Skeletal muscle cell (primary cell): Measurements from ENCODE around the gene CCT5.
"Not testable (repeated sequence)": the region's sequence is repeated elsewhere in the genome, so short reads cannot be mapped to it uniquely, and the experiment has no call there.

Experiments used
- DNase-seq: peaks from one replicate; pipeline ENCODE4 v3.0.0-alpha.2; 2010; ENCODE audit warnings: low read depth
- H3K4me3 ChIP-seq: 2 replicates; pipeline ENCODE4 v1.5.1; 2011; ENCODE audit warnings: low read depth, mild to moderate bottlenecking, control low read depth, low read length, moderate library complexity

The CCT5 gene

DNA sequence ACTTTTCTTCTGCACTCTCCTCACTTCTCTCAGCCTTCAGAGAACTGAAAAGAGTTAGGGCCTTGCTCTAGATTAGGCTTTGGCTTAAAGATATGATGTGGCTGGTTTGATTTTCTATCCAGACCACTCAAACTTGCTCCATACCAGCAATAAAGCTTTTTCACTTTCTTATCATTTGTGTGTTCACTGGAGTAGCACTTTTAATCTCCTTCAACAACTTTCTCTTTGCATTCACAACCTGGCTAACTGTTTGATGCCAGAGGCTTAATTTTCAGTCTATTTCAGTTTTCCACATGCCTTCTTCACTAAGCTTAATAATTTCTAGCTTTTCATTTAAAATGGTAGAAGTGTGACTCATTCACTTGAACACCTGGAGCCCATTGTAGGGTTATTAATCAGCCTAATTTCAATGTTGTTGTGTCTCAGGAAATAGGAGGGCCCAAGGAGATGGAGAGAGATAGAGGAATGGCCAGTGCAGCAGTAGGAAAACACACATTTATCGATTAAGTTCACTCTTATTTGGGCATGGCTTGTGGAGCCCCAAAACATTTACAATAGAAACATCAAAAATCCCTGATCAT lies 6.3 kb upstream of the CCT5 start:
- DNase-seq, result no peak
- H3K4me3 ChIP-seq, result no peak overlapping the region

DNA sequence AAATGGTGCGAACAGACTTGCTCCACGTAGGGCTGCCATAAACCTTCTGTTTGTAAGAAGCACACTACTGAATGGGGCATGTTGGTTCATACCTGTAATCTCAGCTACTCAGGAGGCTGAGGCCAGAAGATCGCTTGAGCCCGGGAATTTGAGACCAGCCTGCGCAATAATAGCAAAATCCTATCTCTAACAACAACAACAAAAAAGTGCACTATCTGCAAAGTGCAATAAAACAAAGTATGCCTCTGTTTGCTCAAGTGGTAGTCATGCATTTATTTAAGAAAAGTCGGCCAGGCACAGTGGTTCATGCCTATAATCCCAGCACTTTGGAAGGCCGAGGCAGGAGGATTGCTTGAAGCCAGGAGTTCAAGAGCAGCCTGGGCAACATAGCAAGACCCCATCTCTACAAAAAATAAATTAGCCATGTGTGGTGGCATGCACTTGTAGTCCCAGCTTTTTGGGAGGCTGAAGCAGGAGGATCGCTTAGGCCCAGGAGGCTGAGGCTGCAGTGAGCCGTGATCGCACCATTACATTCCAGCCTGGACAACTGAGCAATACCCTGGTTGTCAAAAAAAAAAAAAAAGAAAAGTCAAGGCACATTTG lies 5.6 kb upstream of the CCT5 start:
- DNase-seq, result no peak
- H3K4me3 ChIP-seq, result no peak overlapping the region

DNA sequence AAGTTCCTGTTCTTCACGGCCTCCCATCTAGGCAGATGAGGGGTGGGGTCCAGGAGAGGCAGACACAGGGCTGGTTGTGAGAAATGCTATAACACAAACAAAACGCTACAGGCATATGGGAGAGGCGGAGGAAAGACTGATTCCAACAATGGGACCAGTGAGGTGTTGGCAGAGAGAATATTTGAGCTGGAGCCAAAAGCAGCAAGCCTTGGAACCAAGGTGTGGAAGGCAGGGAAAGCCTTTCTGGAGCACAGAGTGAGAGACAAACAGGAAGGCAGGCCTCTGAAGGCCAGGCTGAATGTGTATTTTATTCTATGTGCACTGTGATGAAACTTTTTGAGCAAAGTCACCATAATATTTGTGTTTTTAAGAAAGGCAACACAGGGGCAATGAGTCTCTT lies 3.3 kb upstream of the CCT5 start:
- H3K4me3 ChIP-seq, result no peak overlapping the region
- no peak for DNase-seq

- DNase-seq, result not testable (repeated sequence)
Measured at GRCh38 chr5:10247217-10247616, 2.9 kb upstream of the CCT5 start.

GRCh38 chr5:10248378-10249260 lies 1.5 kb upstream of the CCT5 start:
- peak overlapping the region; percentile 92 for H3K4me3 ChIP-seq
- DNase-seq, result no peak

More at GRCh38 chr5:10247217-10247616, 2.9 kb upstream of the CCT5 start:
- not testable (repeated sequence) for H3K4me3 ChIP-seq

DNA sequence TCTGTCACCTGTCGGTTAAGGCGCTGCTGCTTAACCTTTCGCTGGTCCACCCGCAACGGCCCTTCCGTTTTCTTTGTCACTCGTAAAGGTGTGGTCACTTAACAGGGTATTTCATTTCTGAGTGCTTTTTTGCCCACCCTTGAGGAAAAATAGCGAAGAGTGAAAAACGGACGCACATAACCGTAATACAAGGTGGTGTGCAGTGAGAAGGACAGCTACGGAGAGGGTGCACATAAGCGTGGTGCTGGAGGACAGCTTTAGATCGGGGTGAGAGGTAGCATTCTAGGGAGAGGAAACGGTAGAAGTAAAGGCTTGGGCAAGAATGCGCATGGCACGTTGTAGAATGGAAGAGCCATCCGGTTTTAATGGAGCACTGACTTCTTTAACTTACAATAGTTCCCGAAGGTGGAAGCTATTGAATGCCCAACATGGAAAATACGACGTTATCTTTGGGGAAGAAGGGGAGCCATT lies 761 bp downstream of the CCT5 start:
- DNase-seq, result no peak
- H3K4me3 ChIP-seq, result peak overlapping the region; percentile 92

DNA sequence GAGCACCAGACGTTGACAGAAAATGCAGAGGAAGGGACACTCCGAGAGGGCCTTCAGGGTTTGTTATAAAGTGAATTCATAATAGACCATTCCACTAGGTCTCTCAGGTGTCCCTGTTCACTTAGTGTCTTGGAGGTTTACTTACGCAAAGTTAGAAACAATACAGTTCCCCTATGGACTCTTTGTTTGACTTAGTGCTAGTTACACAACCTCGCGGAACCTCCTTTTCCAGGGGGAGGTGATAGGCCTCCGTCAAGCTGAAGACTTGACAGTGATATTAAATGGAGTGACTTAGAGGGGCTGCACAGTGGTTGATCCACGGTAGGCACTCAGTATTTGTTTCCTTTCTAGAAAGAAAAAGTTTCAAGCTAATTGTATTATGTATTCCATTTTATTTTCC lies 1.3 kb downstream of the CCT5 start:
- no peak for DNase-seq
- peak overlapping the region; percentile 92 for H3K4me3 ChIP-seq

DNA sequence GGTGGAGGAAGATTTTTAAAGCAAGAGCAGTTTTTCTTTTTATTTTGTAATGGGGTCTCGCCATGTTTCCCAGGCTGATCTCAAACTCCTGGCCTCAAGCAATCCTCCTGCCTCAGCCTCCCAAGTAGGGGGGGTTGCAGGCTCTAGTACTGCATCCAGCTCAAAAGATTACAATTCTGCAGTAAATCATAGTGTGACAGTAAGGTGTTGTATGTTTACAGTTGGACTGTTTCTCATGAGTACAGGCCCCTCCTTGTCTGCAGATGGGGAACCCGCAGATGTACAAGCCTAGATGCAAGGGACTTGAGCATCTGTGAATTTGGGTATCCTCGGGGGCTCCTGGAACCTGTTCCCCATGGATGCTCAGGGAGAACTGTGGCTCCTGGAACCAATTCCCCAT lies 3.3 kb downstream of the CCT5 start:
- no peak overlapping the region for H3K4me3 ChIP-seq
- DNase-seq, result no peak

DNA sequence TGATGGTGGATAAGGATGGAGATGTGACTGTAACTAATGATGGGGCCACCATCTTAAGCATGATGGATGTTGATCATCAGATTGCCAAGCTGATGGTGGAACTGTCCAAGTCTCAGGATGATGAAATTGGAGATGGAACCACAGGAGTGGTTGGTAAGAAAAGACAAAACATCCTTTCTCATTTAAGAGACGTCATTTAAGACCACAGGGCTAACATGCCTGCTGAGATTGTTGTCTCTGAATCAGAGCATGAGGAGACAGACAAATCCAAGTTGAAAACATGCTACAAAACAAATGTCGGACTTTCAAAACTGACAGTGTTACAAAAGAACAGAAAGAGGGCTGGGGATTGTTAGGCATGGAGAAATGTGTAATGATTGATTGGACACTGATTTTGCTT lies 4.6 kb downstream of the CCT5 start:
- DNase-seq, result no peak
- no peak overlapping the region for H3K4me3 ChIP-seq

GRCh38 chr5:10257870-10258269 lies 7.8 kb downstream of the CCT5 start:
- DNase-seq, result no peak
- H3K4me3 ChIP-seq, result no peak overlapping the region

DNA sequence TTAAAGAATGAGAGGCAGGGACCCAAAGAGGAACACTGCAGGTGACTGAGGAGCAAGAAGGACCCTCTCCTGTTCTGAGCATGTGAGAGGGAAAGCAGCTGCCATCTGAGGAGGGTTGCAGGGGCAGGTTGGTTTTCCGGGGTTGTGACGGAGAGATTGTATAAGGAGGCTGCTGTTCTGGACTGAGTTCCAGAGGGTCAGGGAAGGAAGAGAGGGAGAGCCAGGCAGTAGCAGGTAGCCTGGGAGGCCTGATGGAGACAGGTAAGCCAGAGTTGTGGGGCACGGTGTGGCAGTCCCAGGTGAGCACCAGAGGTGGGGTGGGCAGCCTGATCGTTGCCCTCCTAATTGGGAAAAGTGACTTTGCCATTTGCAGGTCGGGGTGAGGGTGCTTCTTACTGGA lies 9.8 kb downstream of the CCT5 start:
- H3K4me3 ChIP-seq, result no peak overlapping the region
- DNase-seq, result no peak

- DNase-seq, result no peak
- no peak overlapping the region for H3K4me3 ChIP-seq
Measured at GRCh38 chr5:10261065-10261464, 11.0 kb downstream of the CCT5 start.

DNA sequence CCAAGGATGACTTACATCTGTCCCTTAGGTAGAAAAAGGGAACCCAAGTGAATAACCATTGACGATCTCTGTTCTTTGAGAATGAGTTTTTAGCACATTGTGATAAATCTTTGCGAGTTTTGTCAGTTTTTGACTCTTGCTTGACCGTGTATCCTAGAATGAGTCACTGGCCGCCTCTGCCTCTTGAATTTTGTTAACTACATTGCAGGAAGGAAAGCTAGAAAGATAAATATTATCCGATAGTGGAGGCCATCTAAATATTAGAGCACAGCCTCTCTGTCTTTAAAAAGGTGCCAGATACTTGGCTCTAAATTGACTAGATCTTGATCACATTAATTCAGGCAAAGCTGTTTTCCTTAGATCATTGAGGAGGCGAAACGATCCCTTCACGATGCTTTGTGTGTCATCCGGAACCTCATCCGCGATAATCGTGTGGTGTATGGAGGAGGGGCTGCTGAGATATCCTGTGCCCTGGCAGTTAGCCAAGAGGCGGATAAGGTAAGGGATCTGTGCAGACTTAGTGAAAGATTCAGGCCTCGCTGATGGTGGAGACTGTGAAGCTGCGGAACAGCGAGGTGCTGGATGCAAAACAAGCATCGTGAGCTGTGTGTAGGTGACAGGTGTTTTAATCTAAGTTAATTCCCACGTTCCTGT lies 12.2 kb downstream of the CCT5 start:
- no peak for DNase-seq
- H3K4me3 ChIP-seq, result no peak overlapping the region

- no peak for DNase-seq
Measured at GRCh38 chr5:10262995-10263394, 12.9 kb downstream of the CCT5 start.

GRCh38 chr5:10264604-10265003 lies 14.5 kb downstream of the CCT5 start:
- DNase-seq, result no peak
- H3K4me3 ChIP-seq, result no peak overlapping the region

More at GRCh38 chr5:10262995-10263394, 12.9 kb downstream of the CCT5 start:
- H3K4me3 ChIP-seq, result no peak overlapping the region

- H3K4me3 ChIP-seq, result no peak overlapping the region
- no peak for DNase-seq
Measured at GRCh38 chr5:10265245-10266109, 15.4 kb downstream of the CCT5 start.

- H3K4me3 ChIP-seq, result no peak overlapping the region
- no peak for DNase-seq
Measured at GRCh38 chr5:10266137-10266536, 16.1 kb downstream of the CCT5 start.

DNA sequence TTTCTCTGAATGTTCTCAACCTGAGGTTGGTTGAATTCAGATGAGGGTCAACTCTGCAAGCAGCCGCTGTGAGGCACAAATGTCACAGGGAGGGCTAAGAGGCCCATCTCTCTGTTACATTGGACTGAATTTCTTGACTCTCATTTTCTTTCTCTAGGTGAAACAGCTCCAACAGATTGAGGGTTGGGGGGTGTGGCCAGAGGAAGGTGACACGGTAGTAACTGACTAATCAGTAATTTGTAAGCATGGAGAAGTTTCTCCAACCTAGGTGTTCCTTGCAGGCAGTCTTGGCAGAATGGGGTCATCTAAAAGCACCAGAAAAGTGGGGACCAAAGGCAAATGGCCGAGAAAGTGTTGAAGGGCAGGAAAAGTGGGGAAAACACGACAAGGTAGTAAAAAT lies 16.8 kb downstream of the CCT5 start:
- DNase-seq, result no peak
- H3K4me3 ChIP-seq, result no peak overlapping the region

DNA sequence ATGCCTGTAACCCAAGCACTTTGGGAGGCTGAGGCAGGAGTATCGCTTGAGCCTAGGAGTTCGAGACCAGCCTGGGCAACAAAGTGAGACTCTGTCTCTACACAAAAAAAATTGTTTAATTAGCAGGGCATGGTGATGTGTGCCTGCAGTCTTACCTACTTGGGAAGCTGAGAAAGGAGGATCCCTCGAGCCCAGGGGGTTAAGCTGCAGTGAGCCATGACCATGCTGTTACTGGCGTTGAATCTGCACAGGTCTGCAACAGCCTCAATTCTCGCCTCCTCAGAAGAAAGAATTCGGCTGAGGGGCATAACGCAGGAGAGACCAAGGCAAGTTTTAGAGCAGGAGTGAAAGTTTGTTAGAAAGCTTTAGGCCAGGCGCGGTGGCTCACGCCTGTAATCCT lies 18.0 kb downstream of the CCT5 start:
- DNase-seq, result no peak
- H3K4me3 ChIP-seq, result no peak overlapping the region
